ENCODE measurements around the gene GCGR.

GCGR gene

DNA sequence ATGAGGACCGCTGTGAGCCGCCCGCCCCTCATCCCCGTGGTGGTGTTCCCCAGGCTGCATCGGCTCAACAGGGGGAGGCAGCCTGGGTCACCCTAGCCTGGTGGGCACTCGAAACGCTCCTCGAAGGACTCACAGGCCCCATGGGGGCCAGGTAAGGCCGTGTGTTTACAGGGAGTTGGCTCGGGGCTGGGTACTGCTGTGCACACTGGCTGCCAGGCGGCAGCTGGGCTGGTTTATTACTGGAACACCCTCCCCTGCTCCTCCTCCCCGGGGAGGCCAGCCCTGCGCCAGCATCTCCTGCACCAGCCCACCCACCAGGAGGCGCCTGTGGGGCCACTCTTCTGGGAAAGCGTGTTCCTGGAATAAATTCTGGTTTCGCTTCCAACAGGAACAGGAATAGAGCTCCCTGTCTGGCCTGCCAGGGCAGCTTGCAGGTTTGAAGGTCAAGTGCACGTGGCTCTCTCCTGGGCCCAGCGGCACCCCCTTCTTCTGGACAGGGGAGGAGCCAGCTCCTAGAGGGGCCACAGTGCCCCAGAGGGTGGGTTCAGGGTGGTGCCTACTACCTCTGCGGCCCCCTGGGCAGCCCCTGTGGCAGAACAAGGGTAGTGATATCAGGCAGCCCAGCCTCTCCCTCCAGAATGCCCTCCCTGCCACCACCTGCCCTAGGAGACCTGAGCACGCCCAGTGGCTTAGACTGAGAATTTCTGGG, 17.8 kb downstream of the GCGR start:
- peak; percentile 91 for TF ChIP-seq CTCF (conservative IDR thresholded peaks at IDR 0.05)
- peak overlapping the region; percentile 93 for H3K27ac ChIP-seq

DNA sequence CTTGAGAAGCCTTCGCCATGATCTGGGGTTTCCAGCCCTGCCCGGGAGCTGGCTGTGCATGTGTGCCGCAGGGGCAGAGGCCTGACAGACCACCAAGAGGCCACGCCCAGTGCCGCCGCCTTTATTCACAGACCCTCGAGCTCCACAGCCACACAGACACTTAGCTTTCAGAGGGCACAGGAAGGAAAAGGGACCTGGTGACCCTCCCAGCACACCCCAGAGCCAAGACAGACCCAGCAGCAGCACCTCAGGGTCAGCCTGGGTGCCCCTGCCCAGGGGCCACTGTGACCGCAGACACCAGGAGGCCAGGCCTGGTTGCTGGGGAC, 18.3 kb downstream of the GCGR start:
- TF ChIP-seq CTCF (conservative IDR thresholded peaks at IDR 0.05), result no peak
- H3K27ac ChIP-seq, result peak overlapping the region; percentile 93

GRCh38 chr17:81822996-81823819, 19.3 kb downstream of the GCGR start:
- H3K27ac ChIP-seq, result peak overlapping the region; percentile 93
- no peak for TF ChIP-seq CTCF (conservative IDR thresholded peaks at IDR 0.05)

- no peak for TF ChIP-seq CTCF (conservative IDR thresholded peaks at IDR 0.05)
- peak overlapping the region; percentile 93; the same call in 1 of the 2 replicates for H3K27ac ChIP-seq
Observed at GRCh38 chr17:81823820-81824550, 20.0 kb downstream of the GCGR start.

DNA sequence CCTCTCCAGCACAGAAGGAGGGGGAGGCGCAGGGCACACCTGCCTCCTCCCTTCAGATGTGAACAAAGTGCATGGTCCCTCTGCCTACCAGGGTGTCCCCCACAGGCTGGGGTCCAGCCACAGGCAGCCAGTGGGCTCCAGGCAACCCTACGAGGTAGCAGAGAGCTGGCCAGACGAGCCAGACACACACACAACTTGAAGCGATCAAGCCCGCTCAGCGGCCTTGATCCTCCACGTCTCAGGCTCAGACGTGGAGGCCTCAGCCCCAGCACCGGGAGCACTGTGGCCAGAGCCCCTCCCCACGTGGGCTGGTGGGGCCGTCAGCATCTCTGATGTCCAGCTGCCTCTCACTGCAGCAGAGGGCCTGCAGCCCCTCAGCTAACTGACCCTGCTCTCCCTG, 20.6 kb downstream of the GCGR start:
- no peak overlapping the region for H3K27ac ChIP-seq
- TF ChIP-seq CTCF (conservative IDR thresholded peaks at IDR 0.05), result no peak

DNA sequence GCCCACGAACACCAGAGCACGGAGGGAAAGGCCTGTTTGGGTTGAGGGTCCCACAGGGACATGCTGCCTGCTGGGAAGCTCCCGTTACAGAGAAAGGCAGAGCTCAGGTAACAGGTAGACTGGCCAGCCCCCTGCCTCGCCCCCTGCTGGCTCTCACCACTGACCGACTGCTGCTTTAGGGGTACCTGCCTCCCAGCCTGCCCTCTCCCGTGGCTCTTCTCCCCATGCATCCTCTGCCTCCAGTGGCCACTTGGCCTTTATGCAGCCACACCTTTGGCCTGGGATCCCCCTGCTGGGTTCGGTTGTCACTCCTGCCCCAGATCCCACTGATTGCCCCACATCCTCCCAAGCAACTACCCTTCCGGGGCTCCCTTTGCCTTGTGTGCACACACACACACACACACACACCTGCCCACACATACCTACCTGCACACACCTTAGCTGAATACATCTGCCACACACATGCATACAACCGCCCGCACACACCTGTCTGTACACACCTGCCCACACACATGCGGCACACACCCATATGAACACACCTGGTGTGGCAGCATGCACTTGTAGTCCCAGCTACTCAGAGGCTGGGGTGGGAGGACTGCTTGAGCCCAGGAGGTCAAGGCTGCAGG, 22.0 kb downstream of the GCGR start:
- peak; percentile 25 for TF ChIP-seq CTCF (conservative IDR thresholded peaks at IDR 0.05)
- H3K27ac ChIP-seq, result no peak overlapping the region

- TF ChIP-seq CTCF (conservative IDR thresholded peaks at IDR 0.05), result no peak
- no peak overlapping the region for H3K27ac ChIP-seq
Observed at GRCh38 chr17:81828656-81829055, 24.7 kb downstream of the GCGR start.
